H1 (cell line): ENCODE results near the gene PPP2R3C. TPM values are rescaled to one million over a fixed set of nuclear protein-coding genes. Genes with fewer than 3 reads are reported as not detected.

Source experiments
- EZH2 ChIP-seq: fragments of 200-600 bp; sonication (generic); IDR thresholded peaks from 2 replicates; pipeline ENCODE4 v1.7.1; 2012; ENCODE audit warnings: low read depth, mild to moderate bottlenecking, moderate library complexity, low read length, inconsistent platforms; ENCODE audit not compliant: severe bottlenecking
- HDAC6 ChIP-seq: IDR thresholded peaks from one replicate; pipeline ENCODE4 v1.7.1; 2012; ENCODE audit warnings: low read depth, mild to moderate bottlenecking, inconsistent platforms, low read length, moderate library complexity
- KDM4A ChIP-seq: IDR thresholded peaks from one replicate; pipeline ENCODE4 v1.7.1; 2012; ENCODE audit warnings: low read depth, mild to moderate bottlenecking, moderate library complexity, low read length, inconsistent platforms; ENCODE audit not compliant: severe bottlenecking
- RNF2 ChIP-seq: fragments of 200-900, 300-1000 bp; sonication (generic); IDR thresholded peaks from 2 replicates; pipeline ENCODE4 v1.7.1; 2016; ENCODE audit warnings: borderline replicate concordance, low read depth, mild to moderate bottlenecking, antibody characterized with exemption, low read length; ENCODE audit not compliant: poor library complexity, severe bottlenecking; ENCODE audit errors: missing control alignments
- TAF7 ChIP-seq: optimal IDR thresholded peaks from 2 replicates; pipeline ENCODE3; 2011; ENCODE audit warnings: low read depth, mild to moderate bottlenecking, inconsistent platforms, low read length, moderate library complexity, borderline replicate concordance
- TEAD4 ChIP-seq: IDR thresholded peaks from 2 replicates; pipeline ENCODE4 v1.6.1; 2012; ENCODE audit warnings: low read depth, low read length, inconsistent platforms, mixed read lengths
- polyA plus RNA-seq, 7 experiments: library from polyadenylated mRNA; depleted of rRNA in 3 of 7; stranded (reverse) in 5 of 7; unstranded in 2 of 7; fragments of >200 nt in 5 of 7; fragments of 200-250 nt in 2 of 7; gene quantifications; 1 replicate in 5 of 7; 2 replicates in 1 of 7; 4 replicates in 1 of 7; pipeline versions ENCODE4 v1.2.1 to v1.2.3, GENCODE V29; 2011 to 2013; ENCODE audit warnings: missing spikeins in 2 of 7, mixed read lengths in 2 of 7
- total RNA-seq: library from RNA; stranded (reverse); fragmentation: NEBNext Ultra II Directional; extraction: Animal tissue kit (Norgen Biotek cat#: 25700); gene quantifications from 2 replicates; pipeline ENCODE4 v1.2.1, GENCODE V29; 2021

The PPP2R3C gene
- total and polyA plus RNA-seq, 2 of the 8 experiments (the other 6 are each of a cell fraction or from before 2014, with no cell fraction given) = 7.1 to 26.7 TPM

GRCh38 chr14:35047976-35048513 lies 73.7 kb downstream of the PPP2R3C start (continued):
- TF ChIP-seq RNF2 = no peak
- no peak for TF ChIP-seq HDAC6
- TF ChIP-seq EZH2 = no peak
- TF ChIP-seq TAF7 = no peak
- no peak for TF ChIP-seq TEAD4
- no peak for TF ChIP-seq KDM4A
